ENCODE data around the gene MEGF8.

DNA sequence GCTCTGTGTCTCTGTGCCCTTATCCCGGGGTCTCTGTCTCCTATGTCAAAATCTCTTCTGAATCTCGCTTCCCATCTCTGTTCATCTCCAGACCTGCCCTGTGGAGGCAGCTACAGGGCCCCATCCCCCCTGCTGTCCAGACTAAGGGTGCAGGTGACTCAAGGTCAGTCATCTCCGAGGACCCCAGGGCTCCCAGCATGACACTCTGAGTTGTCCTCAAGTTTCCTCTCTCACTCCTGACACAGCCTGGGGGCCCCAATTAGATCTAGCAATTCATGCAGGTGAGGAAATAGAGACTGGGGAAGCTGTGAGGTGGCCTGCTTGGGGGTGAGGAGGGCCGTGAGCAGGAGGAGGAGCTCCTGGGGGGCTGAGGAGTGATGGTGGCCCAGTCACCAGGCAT, 66.7 kb downstream of the MEGF8 start:
- TF ChIP-seq POLR2A (IDR thresholded peaks at IDR 0.05), result no peak
- TF ChIP-seq, protein P1, sequence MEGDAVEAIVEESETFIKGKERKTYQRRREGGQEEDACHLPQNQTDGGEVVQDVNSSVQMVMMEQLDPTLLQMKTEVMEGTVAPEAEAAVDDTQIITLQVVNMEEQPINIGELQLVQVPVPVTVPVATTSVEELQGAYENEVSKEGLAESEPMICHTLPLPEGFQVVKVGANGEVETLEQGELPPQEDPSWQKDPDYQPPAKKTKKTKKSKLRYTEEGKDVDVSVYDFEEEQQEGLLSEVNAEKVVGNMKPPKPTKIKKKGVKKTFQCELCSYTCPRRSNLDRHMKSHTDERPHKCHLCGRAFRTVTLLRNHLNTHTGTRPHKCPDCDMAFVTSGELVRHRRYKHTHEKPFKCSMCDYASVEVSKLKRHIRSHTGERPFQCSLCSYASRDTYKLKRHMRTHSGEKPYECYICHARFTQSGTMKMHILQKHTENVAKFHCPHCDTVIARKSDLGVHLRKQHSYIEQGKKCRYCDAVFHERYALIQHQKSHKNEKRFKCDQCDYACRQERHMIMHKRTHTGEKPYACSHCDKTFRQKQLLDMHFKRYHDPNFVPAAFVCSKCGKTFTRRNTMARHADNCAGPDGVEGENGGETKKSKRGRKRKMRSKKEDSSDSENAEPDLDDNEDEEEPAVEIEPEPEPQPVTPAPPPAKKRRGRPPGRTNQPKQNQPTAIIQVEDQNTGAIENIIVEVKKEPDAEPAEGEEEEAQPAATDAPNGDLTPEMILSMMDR (IDR thresholded peaks at IDR 0.05), result no peak

All from esophagus squamous epithelium (tissue), 4 donors.